Naive thymus-derived CD4-positive, alpha-beta T cell (primary cell): ENCODE data around the gene TNPO3. TPM values are rescaled to one million over a fixed set of nuclear protein-coding genes. Genes with fewer than 3 reads are reported as not detected.
"Not testable (repeated sequence)": the region's sequence is repeated elsewhere in the genome, so short reads cannot be mapped to it uniquely, and the experiment has no call there.

ENCODE experiments used
- ATAC-seq: fragments of 150-1000 bp; cut with Tn5 transposase; 2 replicates; pipeline ENCODE4 v1.10.0; 2021; ENCODE audit warnings: mild to moderate bottlenecking, moderate library complexity
- CTCF ChIA-PET: fragments of 350-600 bp; sonication (Branson Sonifier 250); formaldehyde crosslinking; loops from one replicate; lab custom pipeline; 2021; ENCODE audit warnings: antibody characterized with exemption; lab: Charles Lee
- POLR2A ChIA-PET: fragments of 350-600 bp; sonication (Branson Sonifier 250); formaldehyde crosslinking; loops from one replicate; lab custom pipeline; 2021; ENCODE audit warnings: antibody characterized with exemption, inconsistent platforms; lab: Charles Lee
- DNase-seq, 9 donors: peaks; one replicate each; pipeline versions ENCODE4 v3.0.0 to v3.0.0-alpha.2; 2020 to 2022; ENCODE audit warnings: mixed read lengths in 1 of 9
- H3K27ac ChIP-seq: one replicate; pipeline ENCODE4 v1.7.0; 2013; ENCODE audit warnings: mild to moderate bottlenecking, low read depth, low read length, moderate library complexity
- H3K27me3 ChIP-seq, 2 donors: one replicate each; pipeline ENCODE4 v1.7.0; 2013; ENCODE audit warnings: low read length in 2 of 2, mild to moderate bottlenecking in 2 of 2, moderate library complexity in 2 of 2; ENCODE audit not compliant: control insufficient read depth in 2 of 2, insufficient read depth in 2 of 2
- H3K36me3 ChIP-seq, 3 experiments: 1 replicate in 2 of 3; 2 replicates in 1 of 3; pipeline ENCODE4 v1.7.0; 2013; ENCODE audit warnings: low read length in 3 of 3, mild to moderate bottlenecking in 3 of 3, moderate library complexity in 1 of 3; ENCODE audit not compliant: insufficient read depth in 3 of 3, control insufficient read depth in 2 of 3
- H3K4me1 ChIP-seq, 2 donors: one replicate each; pipeline ENCODE4 v1.7.0; 2013; ENCODE audit warnings: low read length in 2 of 2, mild to moderate bottlenecking in 2 of 2, moderate library complexity in 1 of 2; ENCODE audit not compliant: control insufficient read depth in 2 of 2, insufficient read depth in 2 of 2
- H3K4me3 ChIP-seq: 2 replicates; pipeline ENCODE4 v1.7.0; 2013; ENCODE audit warnings: mild to moderate bottlenecking, low read length
- H3K9me3 ChIP-seq, 3 experiments: 1 replicate in 2 of 3; 2 replicates in 1 of 3; pipeline ENCODE4 v1.7.0; 2013; ENCODE audit warnings: low read length in 3 of 3; ENCODE audit not compliant: control insufficient read depth in 2 of 3
- H3K27ac Mint-ChIP-seq, 9 donors: one replicate each; pipeline ENCODE4 v1.8.0; 2020 to 2022; ENCODE audit warnings: mixed read lengths in 9 of 9, mild to moderate bottlenecking in 8 of 9, moderate library complexity in 5 of 9, inconsistent platforms in 2 of 9
- H3K27me3 Mint-ChIP-seq, 5 donors: one replicate each; pipeline ENCODE4 v1.8.0; 2021 to 2022; ENCODE audit warnings: mixed read lengths in 5 of 5, mild to moderate bottlenecking in 1 of 5
- H3K36me3 Mint-ChIP-seq, 5 donors: one replicate each; pipeline ENCODE4 v1.8.0; 2020 to 2022; ENCODE audit warnings: mixed read lengths in 5 of 5, mild to moderate bottlenecking in 3 of 5, inconsistent platforms in 1 of 5
- H3K4me1 Mint-ChIP-seq, 7 donors: one replicate each; pipeline ENCODE4 v1.8.0; 2020 to 2022; ENCODE audit warnings: mixed read lengths in 7 of 7, mild to moderate bottlenecking in 3 of 7, inconsistent platforms in 1 of 7
- H3K4me3 Mint-ChIP-seq, 10 donors: one replicate each; pipeline ENCODE4 v1.8.0; 2020 to 2022; ENCODE audit warnings: mild to moderate bottlenecking in 10 of 10, mixed read lengths in 10 of 10, moderate library complexity in 6 of 10, inconsistent platforms in 2 of 10
- H3K9me3 Mint-ChIP-seq, 11 donors: one replicate each; pipeline ENCODE4 v1.8.0; 2020 to 2022; ENCODE audit warnings: mixed read lengths in 11 of 11, mild to moderate bottlenecking in 4 of 11, inconsistent platforms in 1 of 11, moderate library complexity in 1 of 11
- intact Hi-C, 2 donors: fragments of 100-400 bp; cut with micrococcal nuclease; formaldehyde crosslinking; loops; one replicate each; pipeline ENCODE4 v1.15.1; 2023
- polyA plus RNA-seq, 2 donors: library from polyadenylated mRNA; unstranded; fragments of 300-500 nt; fragmentation: Illumina TruSeq; gene quantifications; one replicate each; pipeline ENCODE4 v1.2.3, GENCODE V29; 2021
- total RNA-seq, 6 experiments: library from RNA in 5 of 6; stranded (reverse) in 5 of 6; gene quantifications; 1 replicate in 5 of 6; 2 replicates in 1 of 6; pipeline ENCODE4 v1.2.3 and lab custom pipeline; 2021 to 2026

TNPO3 gene
- total and polyA plus RNA-seq, 7 experiments from 2014 or later = 28.6 to 40.6 (median 37.7) TPM

DNA sequence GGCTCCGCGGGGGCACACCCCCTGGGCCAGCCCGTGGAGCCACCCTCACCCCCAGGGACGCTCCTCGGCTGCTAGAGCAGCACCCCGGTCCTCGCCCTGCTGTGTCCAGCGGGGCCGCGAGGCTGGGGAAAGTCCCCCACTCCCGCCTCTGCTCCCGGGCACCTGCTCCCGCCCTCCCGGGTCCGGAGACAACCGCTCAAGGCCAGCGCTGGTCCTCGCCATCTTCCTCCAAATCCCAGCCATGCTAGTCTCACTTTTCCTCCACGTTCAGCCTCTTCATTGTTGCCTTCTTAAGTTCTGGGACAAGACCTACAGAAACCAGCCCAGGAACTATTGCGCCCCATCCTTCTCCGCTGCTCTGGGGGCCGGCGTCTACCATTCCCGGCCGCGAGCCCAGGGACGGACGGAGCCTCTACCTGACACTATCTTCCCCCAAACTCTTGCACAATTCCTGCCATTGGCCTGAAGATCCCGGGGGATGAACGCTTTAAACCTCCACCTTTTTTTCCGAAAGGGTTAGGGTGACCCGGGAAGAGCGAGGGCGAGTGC, 139.6 kb downstream of the TNPO3 start:
- Histone ChIP-seq H3K9me3 (no peaks in the 10 kb centered on the region), H3K4me1 (no peaks in the 10 kb centered on the region), H3K27ac (no peak overlapping the region), H3K4me3 (no peak overlapping the region), H3K27me3 (peaks cover 0 to 4% of the 10 kb centered on the region in 2 donors), H3K36me3 (no peaks in the 10 kb centered on the region)
- ChIA-PET CTCF (no interaction called here), POLR2A (no interaction called here)
- DNase-seq = no peak
- peaks cover 36 to 73% (median 55%) of the 10 kb centered on the region in 5 donors for H3K27me3 Mint-ChIP-seq
- H3K4me3 Mint-ChIP-seq = peak overlapping the region in 9 of 10 donors; percentile 33 to 88 (median 67)
- H3K4me1 Mint-ChIP-seq = peaks cover 5 to 12% (median 9%) of the 10 kb centered on the region in 7 donors
- no peak overlapping the region for H3K27ac Mint-ChIP-seq
- intact Hi-C loops = no loop called here
- H3K36me3 Mint-ChIP-seq = peaks cover 0 to 4% (median 0%) of the 10 kb centered on the region in 5 donors
- no peak for ATAC-seq
- peaks cover 0 to 2% (median 0%) of the 10 kb centered on the region in 11 donors for H3K9me3 Mint-ChIP-seq

DNA sequence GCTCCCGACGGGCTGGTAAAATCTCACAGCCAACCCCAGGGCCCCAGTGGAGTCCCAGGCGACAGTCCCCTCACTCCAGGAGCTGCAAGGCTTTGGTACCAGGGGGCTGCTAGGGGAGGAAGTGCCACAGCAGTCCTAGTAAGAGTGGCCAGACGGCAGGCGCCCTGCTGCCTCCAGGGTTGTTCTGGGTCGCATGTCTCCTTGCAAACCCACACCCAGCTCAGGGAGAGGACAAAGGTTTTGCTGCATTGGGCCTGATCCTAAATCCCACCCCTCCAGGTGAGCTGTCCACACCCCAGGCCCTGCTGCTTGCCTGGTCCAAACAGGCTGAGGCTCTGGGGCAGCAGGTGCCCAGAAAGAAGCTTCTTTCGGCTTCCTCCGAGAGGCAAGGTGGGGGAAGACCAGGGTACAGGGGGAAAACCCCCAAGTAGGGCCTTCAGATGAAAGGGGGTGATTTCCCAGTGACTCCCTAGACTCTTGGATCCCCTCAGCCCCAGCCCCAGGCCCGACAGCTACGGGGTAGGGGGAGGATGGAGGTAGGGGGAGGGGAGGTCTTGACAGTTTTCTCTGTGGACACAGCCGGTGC, 140.3 kb downstream of the TNPO3 start:
- no peak overlapping the region for H3K27ac Mint-ChIP-seq
- H3K4me1 Mint-ChIP-seq = peaks cover 5 to 12% (median 9%) of the 10 kb centered on the region in 7 donors
- H3K9me3 Mint-ChIP-seq = peaks cover 0 to 2% (median 0%) of the 10 kb centered on the region in 11 donors
- DNase-seq = peak in 1 of 9 donors; percentile 21
- intact Hi-C loops = no loop called here
- CTCF ChIA-PET = no interaction called here
- POLR2A ChIA-PET = no interaction called here
- no peaks in the 10 kb centered on the region for H3K36me3 ChIP-seq
- no peaks in the 10 kb centered on the region for H3K4me1 ChIP-seq
- no peak overlapping the region for H3K27ac ChIP-seq
- peak overlapping the region in 5 of 10 donors; percentile 1 to 62 (median 17) for H3K4me3 Mint-ChIP-seq
- peaks cover 0 to 4% of the 10 kb centered on the region in 2 donors for H3K27me3 ChIP-seq
- no peak overlapping the region for H3K4me3 ChIP-seq
- H3K36me3 Mint-ChIP-seq = peaks cover 0 to 4% (median 0%) of the 10 kb centered on the region in 5 donors
- H3K9me3 ChIP-seq = no peaks in the 10 kb centered on the region
- peak; percentile 20 for ATAC-seq
- H3K27me3 Mint-ChIP-seq = peaks cover 38 to 72% (median 60%) of the 10 kb centered on the region in 5 donors

DNA sequence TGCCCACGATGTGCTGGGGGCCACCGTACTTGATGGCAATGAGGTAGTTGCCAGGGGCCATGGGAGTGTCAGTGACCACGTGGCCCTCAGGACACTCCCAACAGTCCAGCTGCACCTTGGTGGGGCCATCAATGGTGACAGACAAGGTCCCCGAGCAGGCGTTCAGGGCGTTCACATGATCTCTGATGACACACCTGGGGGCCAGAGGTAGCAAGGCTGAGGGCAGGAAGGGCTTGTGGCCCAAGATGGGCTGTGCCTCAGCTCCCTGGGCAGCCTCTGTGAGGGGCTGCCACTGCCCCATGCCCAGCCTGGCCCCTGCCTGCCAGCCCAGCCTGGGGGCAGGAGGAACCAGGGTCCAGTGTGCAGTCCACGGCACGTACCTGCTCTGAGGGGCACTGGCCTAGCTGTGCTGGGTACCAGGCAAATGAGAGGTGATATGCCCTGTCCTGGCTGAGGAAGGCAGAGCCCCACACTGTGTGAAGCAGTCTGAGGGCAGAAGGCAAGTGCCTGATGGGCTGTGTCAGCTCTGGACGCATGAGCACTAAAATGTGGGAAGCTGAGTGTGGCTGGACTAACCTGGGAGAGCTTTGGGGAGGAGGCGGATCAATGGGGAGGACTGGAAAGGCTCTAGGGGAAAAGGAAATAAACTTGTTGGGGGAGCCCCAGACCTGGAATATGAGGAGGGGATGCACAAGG, 140.9 kb downstream of the TNPO3 start:
- H3K27me3 ChIP-seq = peaks cover 0 to 4% of the 10 kb centered on the region in 2 donors
- H3K27me3 Mint-ChIP-seq = peaks cover 44 to 73% (median 63%) of the 10 kb centered on the region in 5 donors
- H3K4me1 Mint-ChIP-seq = peaks cover 5 to 12% (median 9%) of the 10 kb centered on the region in 7 donors
- H3K4me3 Mint-ChIP-seq = peak overlapping the region in 6 of 10 donors; percentile 6 to 62 (median 18)
- POLR2A ChIA-PET = no interaction called here
- intact Hi-C loops = no loop called here
- no peaks in the 10 kb centered on the region for H3K4me1 ChIP-seq
- no peaks in the 10 kb centered on the region for H3K36me3 ChIP-seq
- H3K27ac Mint-ChIP-seq = no peak overlapping the region
- no peak overlapping the region for H3K4me3 ChIP-seq
- no peaks in the 10 kb centered on the region for H3K9me3 ChIP-seq
- CTCF ChIA-PET = no interaction called here
- peaks cover 0 to 2% (median 0%) of the 10 kb centered on the region in 11 donors for H3K9me3 Mint-ChIP-seq
- ATAC-seq = no peak
- DNase-seq = no peak
- H3K36me3 Mint-ChIP-seq = peaks cover 0 to 4% (median 0%) of the 10 kb centered on the region in 5 donors
- H3K27ac ChIP-seq = no peak overlapping the region

DNA sequence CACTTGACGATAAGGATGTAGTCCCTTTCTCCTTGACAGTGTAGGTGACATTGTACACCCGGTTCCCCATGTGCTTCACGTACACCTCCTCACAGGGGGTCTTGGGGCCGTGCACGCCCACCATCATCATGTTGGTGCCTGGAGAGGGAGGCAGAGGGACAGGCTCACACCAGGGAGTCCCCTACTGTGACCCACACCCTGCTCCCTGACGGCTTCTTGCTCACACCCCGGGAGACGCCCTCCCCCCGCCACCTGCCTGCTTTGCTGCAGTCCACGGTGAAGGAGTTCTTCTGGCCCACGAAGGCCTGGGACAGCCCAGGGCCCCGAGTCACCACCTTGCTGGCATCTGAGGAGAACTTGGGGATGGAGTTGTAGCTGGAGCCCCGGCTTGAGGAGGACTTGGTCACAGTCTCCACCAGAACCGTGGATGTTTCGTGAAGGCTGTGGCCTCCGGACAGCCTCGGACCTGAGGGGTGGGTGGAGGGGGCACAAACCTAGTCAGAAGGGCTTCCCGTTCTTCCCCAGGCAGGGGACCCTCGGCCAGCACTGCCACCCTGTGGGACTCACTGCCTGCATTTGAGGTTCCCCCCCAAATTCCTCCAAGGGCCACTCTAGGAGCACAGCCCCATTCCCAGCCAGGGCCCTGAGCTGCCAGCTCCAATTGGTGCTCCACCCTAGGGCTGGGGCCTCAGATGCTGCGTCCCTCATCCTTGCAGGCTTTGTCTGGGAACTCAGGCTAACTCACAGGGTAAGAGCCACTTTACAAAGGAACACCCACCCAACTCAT, 142.0 kb downstream of the TNPO3 start:
- H3K36me3 ChIP-seq, CTCF ChIA-PET, H3K27ac ChIP-seq, DNase-seq, H3K27me3 ChIP-seq, H3K27ac Mint-ChIP-seq, H3K36me3 Mint-ChIP-seq, H3K9me3 Mint-ChIP-seq, ATAC-seq, H3K9me3 ChIP-seq, H3K4me1 ChIP-seq, POLR2A ChIA-PET, intact Hi-C loops, H3K4me3 Mint-ChIP-seq, H3K4me3 ChIP-seq: not testable (repeated sequence)
- peaks cover 46 to 73% (median 56%) of the 10 kb centered on the region in 5 donors for H3K27me3 Mint-ChIP-seq
- peaks cover 5 to 12% (median 9%) of the 10 kb centered on the region in 7 donors for H3K4me1 Mint-ChIP-seq

DNA sequence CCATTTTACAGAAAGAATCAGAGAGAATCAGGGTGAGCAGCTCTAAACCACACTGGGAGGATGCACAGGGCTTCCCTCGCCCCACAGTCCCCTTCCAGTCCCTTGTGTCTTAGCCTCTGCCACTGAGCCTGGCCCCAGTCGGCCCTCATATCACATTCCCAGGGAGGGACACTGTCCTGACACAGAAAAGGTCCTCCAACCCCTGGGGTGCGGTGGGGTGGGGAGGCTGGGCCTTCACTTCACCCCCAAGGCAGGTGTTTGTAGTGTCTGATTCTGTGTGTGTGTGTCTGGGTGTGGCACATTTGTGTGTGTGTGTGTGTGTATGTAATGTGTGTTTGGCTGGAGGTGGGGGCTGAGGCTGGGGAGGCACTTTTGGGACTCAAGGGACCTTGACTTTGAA, 142.6 kb downstream of the TNPO3 start:
- no peaks in the 10 kb centered on the region for H3K36me3 ChIP-seq
- POLR2A ChIA-PET = no interaction called here
- H3K27me3 ChIP-seq = peaks cover 0 to 4% of the 10 kb centered on the region in 2 donors
- intact Hi-C loops = no loop called here
- ATAC-seq (no peak), DNase-seq (no peak)
- Mint-ChIP-seq H3K4me3 (no peak overlapping the region), H3K27ac (no peak overlapping the region), H3K4me1 (peaks cover 5 to 12% (median 9%) of the 10 kb centered on the region in 7 donors), H3K9me3 (peaks cover 0 to 2% (median 0%) of the 10 kb centered on the region in 11 donors), H3K27me3 (peaks cover 48 to 71% (median 57%) of the 10 kb centered on the region in 5 donors), H3K36me3 (peaks cover 0 to 4% (median 0%) of the 10 kb centered on the region in 5 donors)
- CTCF ChIA-PET = no interaction called here
- H3K4me1 ChIP-seq = no peaks in the 10 kb centered on the region
- H3K9me3 ChIP-seq = no peaks in the 10 kb centered on the region
- H3K4me3 ChIP-seq = no peak overlapping the region
- H3K27ac ChIP-seq = no peak overlapping the region

DNA sequence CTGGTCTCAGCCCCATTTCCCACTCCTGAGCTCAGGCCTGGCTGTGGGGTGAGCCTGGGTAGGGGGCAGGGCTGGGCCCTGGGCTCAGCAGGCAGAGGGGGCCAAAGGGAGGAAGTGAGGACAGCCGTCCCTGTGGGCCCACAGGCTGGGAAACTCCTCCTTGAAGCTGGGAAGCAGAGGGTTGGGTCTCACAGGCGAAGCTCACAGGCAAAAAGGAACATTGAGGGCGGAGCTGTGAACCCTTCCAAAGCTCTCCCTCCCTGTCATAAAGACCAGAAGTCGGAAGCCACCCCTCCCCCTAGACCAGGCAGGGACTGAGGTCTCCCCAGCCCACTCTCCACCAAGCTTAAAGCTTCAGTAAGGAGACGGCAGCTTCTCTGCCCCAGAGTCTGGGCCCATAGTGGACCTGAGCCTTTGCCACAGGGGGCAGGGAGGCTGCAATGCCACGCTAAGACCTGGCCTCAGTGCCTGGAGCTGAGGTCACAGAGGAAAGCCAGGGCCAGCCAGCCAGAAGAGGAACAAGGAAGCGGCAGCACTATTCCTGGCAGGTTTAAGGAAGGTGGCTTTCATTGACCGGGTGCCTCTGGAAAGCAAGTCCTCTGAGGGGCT, 143.4 kb downstream of the TNPO3 start:
- Histone ChIP-seq H3K27ac (no peak overlapping the region), H3K27me3 (peaks cover 0 to 4% of the 10 kb centered on the region in 2 donors), H3K9me3 (no peaks in the 10 kb centered on the region), H3K36me3 (no peaks in the 10 kb centered on the region), H3K4me3 (no peak overlapping the region), H3K4me1 (no peaks in the 10 kb centered on the region)
- no peak for DNase-seq
- Mint-ChIP-seq H3K9me3 (peaks cover 0 to 2% (median 0%) of the 10 kb centered on the region in 11 donors), H3K27me3 (peaks cover 42 to 68% (median 53%) of the 10 kb centered on the region in 5 donors), H3K4me1 (peaks cover 5 to 12% (median 9%) of the 10 kb centered on the region in 7 donors), H3K36me3 (peaks cover 0 to 4% (median 0%) of the 10 kb centered on the region in 5 donors), H3K27ac (no peak overlapping the region), H3K4me3 (peak overlapping the region in 1 of 10 donors; percentile 41)
- ATAC-seq = no peak
- ChIA-PET CTCF (no interaction called here), POLR2A (no interaction called here)
- intact Hi-C loops = no loop called here
